HG03108 (cell line): Measurements from ENCODE around the gene ZMYM3.

Experiments
- ATAC-seq: cut with Tn5 transposase; IDR thresholded peaks from one replicate; pipeline ENCODE4 v1.9.1; 2021; ENCODE audit warnings: moderate library complexity; ENCODE audit not compliant: unreplicated experiment

ZMYM3 gene

DNA sequence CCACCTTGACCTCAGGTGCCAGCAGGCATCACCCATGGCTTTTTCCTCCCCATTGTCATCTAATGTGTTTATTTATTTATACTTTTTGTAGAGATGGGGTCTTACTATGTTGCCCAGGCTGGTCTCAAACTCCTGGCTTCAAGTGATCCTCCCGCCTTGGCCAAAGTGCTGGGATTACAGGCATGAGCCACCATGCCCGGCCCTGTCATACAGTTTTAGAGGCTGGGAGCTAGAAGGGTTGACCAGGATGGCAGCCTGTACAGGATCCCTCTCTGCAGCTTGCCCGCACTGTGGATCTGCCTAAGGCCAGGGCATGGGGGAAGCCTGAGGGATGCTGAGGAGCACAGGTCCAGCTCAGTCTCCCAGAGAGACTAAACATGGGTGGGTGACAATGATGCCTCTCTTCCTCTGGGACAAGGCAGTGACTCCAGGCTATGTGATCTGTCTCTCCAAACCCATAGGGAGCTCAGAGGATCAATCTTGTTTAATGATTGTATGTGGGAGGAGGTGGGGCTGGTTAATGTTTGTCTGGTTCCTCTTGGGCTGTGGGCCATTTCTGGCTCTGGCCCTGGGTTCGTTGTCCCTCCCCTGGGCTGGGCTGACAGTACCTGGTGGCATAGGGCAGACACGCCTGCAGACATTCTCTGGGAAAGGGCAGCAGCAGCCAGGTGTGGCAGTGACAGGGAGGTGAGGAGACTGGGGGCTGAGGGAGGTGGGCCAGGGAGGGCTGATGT lies 39.2 kb downstream of the ZMYM3 start:
- ATAC-seq: no peak

GRCh38 chrX:71214152-71214551 lies 39.8 kb downstream of the ZMYM3 start:
- no peak for ATAC-seq

DNA sequence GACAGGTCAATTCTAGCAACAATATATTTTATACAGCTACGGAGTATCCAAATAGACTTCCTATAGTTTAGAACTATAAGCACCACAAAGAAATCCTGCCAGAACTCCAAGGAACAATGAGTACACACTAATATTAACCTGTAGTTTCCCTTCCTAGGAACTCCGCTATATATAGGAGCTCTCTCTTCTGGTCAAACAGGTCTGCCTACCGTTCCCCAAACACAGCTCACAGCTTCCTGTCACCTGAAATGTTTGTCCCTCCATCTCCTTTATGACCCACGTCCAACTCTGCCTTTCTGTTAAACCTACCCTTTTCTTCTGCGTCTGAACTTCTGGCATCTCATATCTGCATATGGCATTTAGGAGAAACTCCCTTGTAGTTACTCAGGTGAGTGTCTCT lies 41.4 kb downstream of the ZMYM3 start:
- no peak for ATAC-seq

GRCh38 chrX:71210816-71211215 lies 43.1 kb downstream of the ZMYM3 start:
- no peak for ATAC-seq

- ATAC-seq: no peak
These were observed 54.5 kb downstream of the ZMYM3 start for GRCh38 chrX:71199252-71200008.

DNA sequence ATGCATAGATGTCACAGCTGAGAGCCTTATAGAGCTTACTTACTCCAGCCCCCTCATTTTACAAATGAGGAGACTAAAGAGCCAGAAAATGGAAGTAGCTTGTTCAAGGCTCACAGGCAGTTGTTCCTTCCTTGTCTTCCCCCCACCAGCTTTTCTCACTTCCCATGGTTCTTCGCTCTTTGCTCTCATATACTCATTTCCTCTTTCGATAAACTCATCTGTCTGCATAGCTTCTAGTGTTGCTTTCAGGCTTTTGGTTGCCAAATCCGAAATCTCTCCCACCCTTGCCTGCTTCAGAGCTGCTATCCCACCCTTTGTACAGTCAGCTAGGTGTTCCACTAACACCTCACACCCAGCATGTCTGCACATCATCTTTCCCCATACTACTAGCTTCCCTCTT lies 55.9 kb downstream of the ZMYM3 start:
- peak; percentile 73 for ATAC-seq

GRCh38 chrX:71195964-71196649 lies 57.8 kb downstream of the ZMYM3 start:
- ATAC-seq: peak; percentile 48

DNA sequence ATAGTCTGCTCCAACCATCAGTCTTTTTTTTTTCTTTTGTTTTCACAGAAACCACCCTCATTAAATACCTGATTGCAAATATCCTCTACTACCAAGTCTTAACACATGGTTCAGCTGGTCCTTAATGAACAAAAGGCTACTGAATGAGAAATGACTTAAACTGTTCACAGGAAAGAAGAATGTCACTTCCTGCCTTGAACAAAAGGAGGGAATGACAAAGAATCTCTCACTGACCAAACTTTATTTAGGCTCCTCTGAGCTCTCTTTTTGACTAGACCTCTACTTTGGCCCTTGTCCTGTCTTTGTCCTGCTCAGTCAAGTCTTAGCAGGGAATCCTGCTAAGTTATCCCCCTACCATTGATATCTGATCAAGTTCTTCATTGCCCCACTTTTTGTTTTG lies 62.7 kb downstream of the ZMYM3 start:
- no peak for ATAC-seq
